Fibroblast of pulmonary artery (primary cell): ENCODE results near the gene SULT1C4.
"Not testable (repeated sequence)": the region's sequence is repeated elsewhere in the genome, so short reads cannot be mapped to it uniquely, and the experiment has no call there.

Experiments
- DNase-seq: peaks from one replicate; pipeline ENCODE4 v3.0.0-alpha.2; 2010; ENCODE audit warnings: low read depth
- H3K4me3 ChIP-seq: replicated peaks from 2 replicates; pipeline ENCODE4 v1.5.1; 2011; ENCODE audit warnings: low read depth, mild to moderate bottlenecking, control low read depth, low read length, moderate library complexity
- CTCF ChIP-seq: IDR thresholded peaks from 2 replicates; pipeline ENCODE4 v1.5.1; 2011; ENCODE audit warnings: mild to moderate bottlenecking, control low read depth, low read length, inconsistent platforms; ENCODE audit errors: missing control alignments

Gene SULT1C4

GRCh38 chr2:108348816-108349570 lies 28.8 kb upstream of the SULT1C4 start:
- TF ChIP-seq CTCF: no peak
- DNase-seq: no peak
- H3K4me3 ChIP-seq: no peak overlapping the region

- no peak for DNase-seq
- no peak for TF ChIP-seq CTCF
- H3K4me3 ChIP-seq: no peak overlapping the region
These were observed 28.2 kb upstream of the SULT1C4 start for GRCh38 chr2:108349571-108349928.

GRCh38 chr2:108351889-108352288 lies 25.9 kb upstream of the SULT1C4 start:
- no peak overlapping the region for H3K4me3 ChIP-seq
- TF ChIP-seq CTCF: no peak
- peak; percentile 23 for DNase-seq

GRCh38 chr2:108354136-108354535 lies 23.6 kb upstream of the SULT1C4 start:
- no peak overlapping the region for H3K4me3 ChIP-seq
- TF ChIP-seq CTCF: no peak
- DNase-seq: peak; percentile 15

- DNase-seq: no peak
- TF ChIP-seq CTCF: no peak
- H3K4me3 ChIP-seq: no peak overlapping the region
These were observed 21.6 kb upstream of the SULT1C4 start for GRCh38 chr2:108355906-108356734.

- DNase-seq, H3K4me3 ChIP-seq: not testable (repeated sequence)
These were observed 18.4 kb upstream of the SULT1C4 start for GRCh38 chr2:108359336-108359735.

GRCh38 chr2:108360776-108361468 lies 16.8 kb upstream of the SULT1C4 start:
- no peak for DNase-seq
- no peak overlapping the region for H3K4me3 ChIP-seq
- no peak for TF ChIP-seq CTCF
